Stimulated activated memory B cell treated with anti-CD40 and anti-IgM and Interleukin-4, amounts not matched to agents 10 μg/mL and 1 μg/mL and 100 μg/mL, for 72 hours (primary cell): ENCODE measurements around the gene ZNFX1.
"Not testable (repeated sequence)": the region's sequence is repeated elsewhere in the genome, so short reads cannot be mapped to it uniquely, and the experiment has no call there.

Source experiments
- ATAC-seq: fragments of 150-1000 bp; cut with Tn5 transposase; 2 replicates; pipeline ENCODE4 v1.10.0; 2021
- H3K27ac Mint-ChIP-seq: one replicate; pipeline ENCODE4 v1.8.0; 2022; ENCODE audit warnings: mild to moderate bottlenecking, mixed read lengths
- H3K27me3 Mint-ChIP-seq: one replicate; pipeline ENCODE4 v1.8.0; 2022; ENCODE audit warnings: mixed read lengths
- H3K36me3 Mint-ChIP-seq: one replicate; pipeline ENCODE4 v1.8.0; 2022; ENCODE audit warnings: mixed read lengths
- H3K4me1 Mint-ChIP-seq: one replicate; pipeline ENCODE4 v1.8.0; 2022; ENCODE audit warnings: mixed read lengths
- H3K4me3 Mint-ChIP-seq: one replicate; pipeline ENCODE4 v1.8.0; 2022; ENCODE audit warnings: mild to moderate bottlenecking, moderate library complexity, mixed read lengths
- H3K9me3 Mint-ChIP-seq: one replicate; pipeline ENCODE4 v1.8.0; 2022; ENCODE audit warnings: mixed read lengths

Gene ZNFX1

GRCh38 chr20:49278036-49278817, at the start of gene ZNFX1:
ZNFX1 (minus strand) TSS chr20:49278057; CDS start chr20:49275839, 2,218 bp downstream.
- peak; percentile 93 for ATAC-seq
- Mint-ChIP-seq H3K9me3 (peaks cover 13% of the 10 kb centered on the region), H3K4me1 (peaks cover 56% of the 10 kb centered on the region), H3K27ac (peak within 1 kb of the TSS; percentile 100), H3K4me3 (peak within 1 kb of the TSS; percentile 97), H3K36me3 (peaks cover 69% of the 10 kb centered on the region), H3K27me3 (no peaks in the 10 kb centered on the region)

- Mint-ChIP-seq H3K4me1 (no peaks in the 10 kb centered on the region), H3K27me3 (peaks cover 27% of the 10 kb centered on the region), H3K9me3 (no peaks in the 10 kb centered on the region), H3K36me3 (no peaks in the 10 kb centered on the region), H3K27ac (no peak overlapping the region), H3K4me3 (no peak overlapping the region)
- ATAC-seq: no peak
These were observed 48.2 kb upstream of the ZNFX1 start for GRCh38 chr20:49326026-49326425.

DNA sequence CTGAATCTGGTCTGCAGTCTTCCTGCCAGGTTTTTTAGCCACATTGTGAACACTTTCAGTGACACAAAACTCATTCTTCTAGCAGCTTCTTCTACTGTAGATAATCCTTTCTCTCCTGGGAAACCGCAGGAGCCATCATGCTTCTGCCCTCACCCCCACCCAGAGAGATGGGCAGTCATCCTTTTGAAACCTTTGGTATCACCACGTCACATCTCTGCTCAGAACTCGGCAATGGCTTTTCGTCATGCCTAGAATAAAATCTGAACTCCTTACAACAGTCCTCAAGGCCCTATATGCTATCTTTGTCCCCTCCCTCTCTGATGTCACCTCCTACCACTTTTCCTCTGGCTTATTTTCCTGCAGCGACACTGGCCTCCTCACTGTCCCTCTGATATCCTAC, 46.4 kb upstream of the ZNFX1 start:
- Mint-ChIP-seq H3K9me3 (no peaks in the 10 kb centered on the region), H3K27ac (no peak overlapping the region), H3K4me1 (peaks cover 2% of the 10 kb centered on the region), H3K4me3 (no peak overlapping the region), H3K27me3 (peaks cover 32% of the 10 kb centered on the region), H3K36me3 (no peaks in the 10 kb centered on the region)
- ATAC-seq: no peak

- peaks cover 37% of the 10 kb centered on the region for H3K27me3 Mint-ChIP-seq
- no peaks in the 10 kb centered on the region for H3K36me3 Mint-ChIP-seq
- H3K27ac Mint-ChIP-seq: no peak overlapping the region
- H3K4me1 Mint-ChIP-seq: peaks cover 7% of the 10 kb centered on the region
- H3K4me3 Mint-ChIP-seq: no peak overlapping the region
- no peaks in the 10 kb centered on the region for H3K9me3 Mint-ChIP-seq
- ATAC-seq: peak; percentile 46
These were observed 45.9 kb upstream of the ZNFX1 start for GRCh38 chr20:49323622-49324238.

DNA sequence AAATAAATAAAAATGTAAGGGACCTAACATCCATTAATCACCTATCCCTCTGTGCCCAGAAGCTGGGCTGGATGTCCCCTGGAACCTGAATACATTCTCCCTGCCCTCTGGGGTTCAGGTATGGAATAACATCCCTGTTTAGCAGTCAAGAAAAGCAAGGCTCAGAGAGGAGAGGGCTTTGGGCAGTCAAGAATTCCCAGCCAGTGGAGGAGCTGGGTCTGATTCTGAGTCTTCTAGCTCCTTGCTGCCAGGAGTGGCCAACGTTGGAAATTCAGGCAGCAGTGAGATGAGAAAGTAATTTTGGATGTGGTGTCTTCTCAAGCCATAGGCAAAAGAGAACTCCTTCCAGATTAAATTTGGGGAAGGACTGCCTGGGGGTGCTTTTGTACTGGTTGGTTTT, 42.6 kb upstream of the ZNFX1 start:
- H3K9me3 Mint-ChIP-seq: no peaks in the 10 kb centered on the region
- H3K36me3 Mint-ChIP-seq: no peaks in the 10 kb centered on the region
- no peak overlapping the region for H3K4me3 Mint-ChIP-seq
- no peak overlapping the region for H3K27ac Mint-ChIP-seq
- H3K4me1 Mint-ChIP-seq: peaks cover 11% of the 10 kb centered on the region
- ATAC-seq: no peak
- peaks cover 50% of the 10 kb centered on the region for H3K27me3 Mint-ChIP-seq

DNA sequence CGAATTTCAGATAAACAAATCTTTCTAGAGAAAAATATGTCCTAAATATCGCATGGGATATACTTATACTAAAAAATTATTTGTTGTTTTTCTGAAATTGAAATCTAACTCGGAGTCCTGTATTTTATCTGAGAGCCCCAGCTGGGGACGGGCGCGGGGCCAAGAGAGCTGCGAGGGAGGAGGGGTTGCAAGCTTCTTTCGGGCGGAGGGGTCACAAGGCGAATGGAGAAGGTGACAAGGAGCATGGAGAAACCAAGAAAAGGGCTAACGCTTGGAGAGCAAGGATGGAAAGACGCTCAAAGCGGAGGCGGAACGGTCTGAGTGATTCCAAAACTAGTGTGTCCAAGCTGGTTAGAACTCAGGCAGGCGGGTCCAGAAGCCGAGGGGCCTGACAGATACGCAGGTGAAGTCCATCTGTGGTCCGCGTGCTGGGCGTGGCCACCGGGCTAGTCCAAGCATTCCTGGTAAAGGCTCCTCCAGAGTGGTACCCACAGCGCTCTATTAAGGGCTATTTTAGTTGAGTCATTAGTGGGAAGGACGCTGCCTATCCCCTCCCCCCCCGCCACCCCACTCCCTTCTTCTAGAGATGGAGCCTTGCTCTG, 41.5 kb upstream of the ZNFX1 start:
- no peak for ATAC-seq
- Mint-ChIP-seq H3K36me3 (no peaks in the 10 kb centered on the region), H3K4me3 (no peak overlapping the region), H3K27ac (no peak overlapping the region), H3K27me3 (peaks cover 50% of the 10 kb centered on the region), H3K9me3 (no peaks in the 10 kb centered on the region), H3K4me1 (peaks cover 11% of the 10 kb centered on the region)

DNA sequence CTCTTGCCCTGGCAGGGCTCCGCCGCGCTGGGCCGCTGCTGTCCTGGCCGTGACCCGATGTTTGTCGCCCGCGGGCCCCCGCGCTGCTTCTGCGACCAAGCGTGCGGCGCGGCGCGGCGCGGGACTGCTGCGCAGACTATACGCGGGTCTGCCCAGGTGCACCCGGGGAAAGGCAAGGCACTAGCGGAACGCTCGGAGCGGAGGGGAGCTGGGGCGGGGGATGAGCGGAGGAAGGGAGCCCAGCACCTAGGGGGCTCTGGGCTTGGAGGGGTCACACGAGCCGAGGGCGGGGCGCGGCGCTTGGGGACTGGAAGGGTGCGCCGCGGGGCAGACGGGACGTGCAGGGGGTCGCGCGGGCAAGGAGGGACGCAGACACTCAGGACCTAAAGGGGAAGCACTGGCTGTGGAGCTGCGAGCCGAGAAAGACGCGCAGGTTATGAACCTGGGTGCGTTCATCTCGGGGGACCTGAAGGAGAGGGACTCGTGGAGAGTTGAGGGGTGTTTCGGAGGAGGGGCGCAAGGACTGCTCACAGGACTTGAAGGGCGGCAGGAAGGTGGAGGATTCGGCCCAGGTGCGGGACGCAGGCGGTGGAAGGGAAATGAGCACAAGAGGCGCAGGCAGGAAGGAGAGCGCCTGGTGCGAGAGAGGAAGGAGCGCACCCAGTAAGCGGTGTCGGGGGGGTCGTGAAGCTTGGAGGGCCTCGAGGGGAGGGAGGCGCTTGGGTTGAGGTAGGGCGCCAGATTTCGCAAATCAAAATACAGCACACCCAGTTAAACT, 40.8 kb upstream of the ZNFX1 start:
- peak; percentile 39 for ATAC-seq
- peaks cover 11% of the 10 kb centered on the region for H3K4me1 Mint-ChIP-seq
- H3K27me3 Mint-ChIP-seq: peaks cover 50% of the 10 kb centered on the region
- no peaks in the 10 kb centered on the region for H3K9me3 Mint-ChIP-seq
- H3K4me3 Mint-ChIP-seq: peak overlapping the region; percentile 70
- H3K36me3 Mint-ChIP-seq: no peaks in the 10 kb centered on the region
- no peak overlapping the region for H3K27ac Mint-ChIP-seq

GRCh38 chr20:49318091-49318429, 40.2 kb upstream of the ZNFX1 start:
- Mint-ChIP-seq H3K27ac (no peak overlapping the region), H3K27me3 (peaks cover 49% of the 10 kb centered on the region), H3K36me3 (no peaks in the 10 kb centered on the region), H3K9me3 (no peaks in the 10 kb centered on the region), H3K4me3 (no peak overlapping the region), H3K4me1 (peaks cover 11% of the 10 kb centered on the region)
- no peak for ATAC-seq

DNA sequence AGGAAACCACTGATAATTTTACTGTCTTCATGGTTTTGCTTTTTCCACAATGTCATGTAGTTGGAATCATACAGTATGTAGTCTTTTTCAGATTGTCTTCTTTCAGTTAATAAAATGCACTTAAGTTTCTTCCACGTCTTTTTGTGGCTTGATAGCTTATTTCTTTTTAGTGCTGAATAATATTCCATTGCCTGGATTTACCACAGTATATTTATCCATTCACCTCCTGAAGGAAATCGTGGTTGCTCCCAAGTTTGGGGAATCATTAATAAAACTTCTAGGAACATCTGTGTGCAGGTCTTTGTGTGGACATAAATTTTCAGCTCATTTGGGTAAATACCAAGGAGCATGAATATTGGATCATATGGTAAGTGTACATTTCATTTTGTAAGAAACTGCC, 38.8 kb upstream of the ZNFX1 start:
- Mint-ChIP-seq H3K4me3 (no peak overlapping the region), H3K27me3 (peaks cover 39% of the 10 kb centered on the region), H3K36me3 (no peaks in the 10 kb centered on the region), H3K27ac (no peak overlapping the region), H3K9me3 (no peaks in the 10 kb centered on the region), H3K4me1 (peaks cover 11% of the 10 kb centered on the region)
- no peak for ATAC-seq

- Mint-ChIP-seq H3K27ac (no peak overlapping the region), H3K4me3 (no peak overlapping the region), H3K27me3 (peaks cover 39% of the 10 kb centered on the region), H3K36me3 (peaks cover 7% of the 10 kb centered on the region), H3K4me1 (peaks cover 11% of the 10 kb centered on the region), H3K9me3 (peaks cover 2% of the 10 kb centered on the region)
- no peak for ATAC-seq
These were observed 37.7 kb upstream of the ZNFX1 start for GRCh38 chr20:49315580-49315979.

DNA sequence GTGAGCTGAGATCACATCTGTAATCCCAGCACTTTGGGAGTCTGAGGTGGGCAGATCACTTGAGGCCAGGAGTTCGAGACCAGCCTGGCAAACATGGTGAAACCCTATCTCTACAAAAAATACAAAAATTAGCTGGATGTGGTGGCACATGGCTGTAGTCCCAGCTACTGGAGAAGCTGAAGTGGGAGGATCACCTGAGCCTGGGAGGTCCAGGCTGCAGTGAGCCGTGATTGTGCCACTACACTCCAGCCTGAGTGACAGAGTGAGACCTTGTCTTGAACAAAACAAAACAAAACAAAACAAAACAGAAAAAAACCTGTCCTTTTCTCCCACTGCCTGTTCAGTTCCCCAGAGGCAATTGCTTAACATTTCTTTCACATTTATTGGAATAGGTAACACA, 36.2 kb upstream of the ZNFX1 start:
- not testable (repeated sequence) for H3K4me3 Mint-ChIP-seq, H3K9me3 Mint-ChIP-seq, H3K27ac Mint-ChIP-seq, H3K4me1 Mint-ChIP-seq, ATAC-seq
- H3K27me3 Mint-ChIP-seq: peaks cover 42% of the 10 kb centered on the region
- H3K36me3 Mint-ChIP-seq: peaks cover 10% of the 10 kb centered on the region

DNA sequence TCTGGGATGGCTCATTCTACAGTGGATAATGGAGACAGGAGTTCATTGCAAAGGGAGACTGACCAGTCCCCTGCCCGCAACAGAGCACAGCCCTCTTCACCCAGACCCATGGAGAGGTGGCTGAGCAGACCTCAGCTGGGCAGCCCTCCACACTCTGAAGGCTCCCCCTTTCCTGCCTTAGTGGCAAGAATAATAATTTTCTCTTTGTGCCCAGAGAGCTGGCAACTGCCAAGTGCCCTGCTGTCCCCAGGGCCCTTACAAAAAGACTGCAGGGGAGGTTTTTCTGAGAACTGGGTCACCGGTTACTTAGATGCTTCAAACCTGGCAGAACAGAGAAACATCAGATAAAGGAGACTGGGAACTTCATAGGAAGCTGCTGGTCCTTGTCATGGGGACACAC, 35.4 kb upstream of the ZNFX1 start:
- Mint-ChIP-seq H3K4me3 (no peak overlapping the region), H3K9me3 (peaks cover 7% of the 10 kb centered on the region)

GRCh38 chr20:49312661-49313060, 34.8 kb upstream of the ZNFX1 start:
- Mint-ChIP-seq H3K27ac (no peak overlapping the region), H3K4me3 (no peak overlapping the region), H3K27me3 (peaks cover 28% of the 10 kb centered on the region), H3K4me1 (no peaks in the 10 kb centered on the region), H3K9me3 (peaks cover 7% of the 10 kb centered on the region), H3K36me3 (peaks cover 10% of the 10 kb centered on the region)
- ATAC-seq: no peak

More for the DNA sequence above, 35.4 kb upstream of the ZNFX1 start:
- Mint-ChIP-seq H3K36me3 (peaks cover 10% of the 10 kb centered on the region), H3K4me1 (no peaks in the 10 kb centered on the region), H3K27me3 (peaks cover 34% of the 10 kb centered on the region), H3K27ac (no peak overlapping the region)
- no peak for ATAC-seq

DNA sequence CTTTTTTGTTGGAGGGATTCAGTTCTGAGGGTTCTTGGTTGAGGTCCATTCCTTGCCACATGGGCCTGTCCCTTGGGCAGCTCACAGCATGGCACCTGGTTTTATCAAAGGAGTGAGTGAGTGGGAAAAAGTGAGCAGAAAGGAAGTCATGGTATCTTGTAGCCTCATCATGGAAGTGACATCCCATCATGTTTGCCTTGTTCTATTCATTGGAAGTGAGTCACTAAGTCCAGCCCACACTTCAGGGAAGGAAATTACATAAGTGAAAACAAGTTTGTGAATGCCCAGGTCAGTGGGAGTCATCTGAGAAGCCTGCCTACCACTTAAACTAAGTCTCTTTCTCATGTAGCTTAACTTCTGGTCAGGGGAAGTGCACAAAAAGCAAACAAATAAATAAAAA, 32.8 kb upstream of the ZNFX1 start:
- Mint-ChIP-seq H3K27ac (no peak overlapping the region), H3K4me3 (no peak overlapping the region), H3K27me3 (peaks cover 26% of the 10 kb centered on the region), H3K4me1 (no peaks in the 10 kb centered on the region), H3K9me3 (peaks cover 7% of the 10 kb centered on the region), H3K36me3 (peaks cover 10% of the 10 kb centered on the region)
- no peak for ATAC-seq

DNA sequence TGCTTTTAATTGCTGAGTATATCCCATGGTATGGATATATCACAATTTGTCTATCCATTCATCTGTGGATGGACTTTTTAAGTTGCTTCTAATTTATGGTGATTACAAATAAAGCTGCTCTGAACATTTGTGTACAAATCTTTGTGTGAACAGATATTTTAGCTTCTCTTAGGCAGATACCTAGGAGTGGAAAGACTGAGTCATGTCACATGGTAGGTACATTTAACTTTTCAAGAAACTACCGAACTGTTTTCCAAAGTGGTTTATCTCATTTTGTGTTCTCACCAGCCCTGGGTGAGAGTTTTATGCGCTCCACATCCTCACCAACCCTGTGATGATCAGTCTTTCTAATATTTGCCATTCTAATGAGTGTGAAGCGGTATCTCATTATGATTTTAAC, 31.0 kb upstream of the ZNFX1 start:
- H3K36me3 Mint-ChIP-seq: peaks cover 10% of the 10 kb centered on the region
- no peaks in the 10 kb centered on the region for H3K4me1 Mint-ChIP-seq
- no peak for ATAC-seq
- H3K9me3 Mint-ChIP-seq: peaks cover 7% of the 10 kb centered on the region
- H3K27ac Mint-ChIP-seq: no peak overlapping the region
- no peak overlapping the region for H3K4me3 Mint-ChIP-seq
- peaks cover 26% of the 10 kb centered on the region for H3K27me3 Mint-ChIP-seq
